Adrenal gland (tissue), 5 donors: ENCODE data around the gene EDA2R.

Source experiments
- POLR2A ChIP-seq, 2 donors: fragments of 450-650 bp; IDR thresholded peaks; one replicate each; pipeline ENCODE4 v1.6.1; 2017; ENCODE audit warnings: antibody characterized with exemption in 2 of 2, mild to moderate bottlenecking in 2 of 2, moderate library complexity in 1 of 2
- TF ChIP-seq, protein P1 (sequence below), 6 experiments: fragments of 450-650 bp in 4 of 6; fragments of 200-600 bp in 2 of 6; sonication (generic) in 1 of 6; IDR thresholded peaks; 1 replicate in 5 of 6; 2 replicates in 1 of 6; pipeline versions ENCODE4 v1.5.1 to v1.8.0; 2016 to 2021; ENCODE audit warnings: antibody characterized with exemption in 6 of 6, mild to moderate bottlenecking in 2 of 6, moderate library complexity in 1 of 6
- donor health status: DM: no; HTN: no; CAD: no.

- TF ChIP-seq, protein P1, sequence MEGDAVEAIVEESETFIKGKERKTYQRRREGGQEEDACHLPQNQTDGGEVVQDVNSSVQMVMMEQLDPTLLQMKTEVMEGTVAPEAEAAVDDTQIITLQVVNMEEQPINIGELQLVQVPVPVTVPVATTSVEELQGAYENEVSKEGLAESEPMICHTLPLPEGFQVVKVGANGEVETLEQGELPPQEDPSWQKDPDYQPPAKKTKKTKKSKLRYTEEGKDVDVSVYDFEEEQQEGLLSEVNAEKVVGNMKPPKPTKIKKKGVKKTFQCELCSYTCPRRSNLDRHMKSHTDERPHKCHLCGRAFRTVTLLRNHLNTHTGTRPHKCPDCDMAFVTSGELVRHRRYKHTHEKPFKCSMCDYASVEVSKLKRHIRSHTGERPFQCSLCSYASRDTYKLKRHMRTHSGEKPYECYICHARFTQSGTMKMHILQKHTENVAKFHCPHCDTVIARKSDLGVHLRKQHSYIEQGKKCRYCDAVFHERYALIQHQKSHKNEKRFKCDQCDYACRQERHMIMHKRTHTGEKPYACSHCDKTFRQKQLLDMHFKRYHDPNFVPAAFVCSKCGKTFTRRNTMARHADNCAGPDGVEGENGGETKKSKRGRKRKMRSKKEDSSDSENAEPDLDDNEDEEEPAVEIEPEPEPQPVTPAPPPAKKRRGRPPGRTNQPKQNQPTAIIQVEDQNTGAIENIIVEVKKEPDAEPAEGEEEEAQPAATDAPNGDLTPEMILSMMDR (IDR thresholded peaks at IDR 0.05): no peak
- TF ChIP-seq POLR2A (IDR thresholded peaks at IDR 0.05): no peak
Measured at GRCh38 chrX:66632473-66632872, 6.4 kb downstream of the EDA2R start.
